Keratinocyte (primary cell): ENCODE results near the gene ACTN3. TPM values are rescaled to one million over a fixed set of nuclear protein-coding genes. Genes with fewer than 3 reads are reported as not detected.

Source experiments
- DNase-seq: peaks from one replicate; pipeline ENCODE4 v3.0.0-alpha.2; 2011; ENCODE audit warnings: low read depth, missing footprints, low spot score
- FAIRE-seq: peaks from 2 replicates; lab custom pipeline; 2011; peaks lifted over from hg19 to GRCh38; lab: Jason Lieb, UNC
- H2AFZ ChIP-seq: 2 replicates; pipeline ENCODE4 v1.6.0; 2012; ENCODE audit warnings: low read length, control low read depth, inconsistent platforms; ENCODE audit not compliant: control insufficient read depth
- H3K27ac ChIP-seq: 2 replicates; pipeline ENCODE4 v1.5.1; 2011; ENCODE audit warnings: low read length; ENCODE audit not compliant: control insufficient read depth, insufficient read depth
- H3K27me3 ChIP-seq: 3 replicates; pipeline ENCODE4 v1.6.0; 2011; ENCODE audit warnings: low read length; ENCODE audit not compliant: control insufficient read depth, insufficient read depth; ENCODE audit errors: extremely low read depth
- H3K36me3 ChIP-seq, 2 experiments: 2 replicates in 1 of 2; 3 replicates in 1 of 2; pipeline ENCODE4 v1.5.1; 2011; ENCODE audit warnings: low read length in 2 of 2, mild to moderate bottlenecking in 1 of 2; ENCODE audit not compliant: control insufficient read depth in 2 of 2, insufficient read depth in 2 of 2; ENCODE audit errors: extremely low read depth in 1 of 2
- H3K4me1 ChIP-seq: 3 replicates; pipeline ENCODE4 v1.5.1; 2011; ENCODE audit warnings: low read length; ENCODE audit not compliant: control insufficient read depth, insufficient read depth; ENCODE audit errors: extremely low read depth
- H3K4me2 ChIP-seq: 3 replicates; pipeline ENCODE4 v1.6.0; 2011; ENCODE audit warnings: low read depth, low read length; ENCODE audit not compliant: control insufficient read depth, insufficient read depth; ENCODE audit errors: extremely low read depth
- H3K4me3 ChIP-seq, 3 experiments: fragments of 200-600 bp in 1 of 3; sonication (generic) in 1 of 3; 2 replicates in 2 of 3; 3 replicates in 1 of 3; pipeline ENCODE4 v1.5.1; 2011 to 2016; ENCODE audit warnings: low read length in 3 of 3, mild to moderate bottlenecking in 3 of 3, control low read depth in 2 of 3, inconsistent platforms in 1 of 3, low read depth in 1 of 3, mixed read lengths in 1 of 3, mixed run types in 1 of 3, moderate library complexity in 1 of 3; ENCODE audit not compliant: control insufficient read depth in 2 of 3, insufficient read depth in 2 of 3; ENCODE audit errors: extremely low read depth in 1 of 3
- H3K79me2 ChIP-seq: 2 replicates; pipeline ENCODE4 v1.6.0; 2012; ENCODE audit warnings: low read length; ENCODE audit not compliant: control insufficient read depth, insufficient read depth
- H3K9ac ChIP-seq: 3 replicates; pipeline ENCODE4 v1.6.0; 2011; ENCODE audit warnings: low read length; ENCODE audit not compliant: control insufficient read depth, insufficient read depth; ENCODE audit errors: extremely low read depth
- H3K9me1 ChIP-seq: 3 replicates; pipeline ENCODE4 v1.6.0; 2011; ENCODE audit warnings: low read length; ENCODE audit not compliant: control insufficient read depth, insufficient read depth; ENCODE audit errors: extremely low read depth
- H3K9me3 ChIP-seq: 2 replicates; pipeline ENCODE4 v1.5.1; 2012; ENCODE audit warnings: low read depth, low read length; ENCODE audit not compliant: control insufficient read depth
- H4K20me1 ChIP-seq: 3 replicates; pipeline ENCODE4 v1.6.0; 2011; ENCODE audit warnings: low read length; ENCODE audit not compliant: control insufficient read depth, insufficient read depth; ENCODE audit errors: extremely low read depth
- EZH2 ChIP-seq: IDR thresholded peaks from one replicate; pipeline ENCODE4 v1.6.1; 2012; ENCODE audit warnings: inconsistent platforms, mild to moderate bottlenecking, low read length, moderate library complexity
- dilution Hi-C: fragments of 300-500 bp; cut with MboI; formaldehyde crosslinking; loops from one replicate; pipeline ENCODE4 v1.7.0; 2020; ENCODE audit warnings: low sequenced_read_pairs; ENCODE audit not compliant: extremely low pct_ligation_motif_present
- polyA plus RNA-seq, 5 experiments: library from polyadenylated mRNA; depleted of rRNA in 3 of 5; stranded (reverse) in 3 of 5; stranded (forward) in 1 of 5; unstranded in 1 of 5; fragments of >200 nt; gene quantifications; 1 replicate in 1 of 5; 2 replicates in 3 of 5; 3 replicates in 1 of 5; pipeline versions ENCODE4 v1.2.1 to v1.2.3, GENCODE V29; 2011 to 2012; ENCODE audit warnings: missing spikeins in 2 of 5, low read depth in 1 of 5, low replicate concordance in 1 of 5
- TF ChIP-seq, protein P1 (sequence below), 3 experiments: IDR thresholded peaks in 1 of 3; conservative IDR thresholded peaks in 1 of 3; optimal IDR thresholded peaks in 1 of 3; 2 replicates in 2 of 3; 3 replicates in 1 of 3; pipeline versions ENCODE3 to v1.5.1; 2011; ENCODE audit warnings: low read length in 3 of 3, mild to moderate bottlenecking in 3 of 3, moderate library complexity in 2 of 3, control low read depth in 1 of 3, inconsistent platforms in 1 of 3; ENCODE audit not compliant: insufficient read depth in 2 of 3; ENCODE audit errors: extremely low read depth in 1 of 3

The ACTN3 gene
- polyA plus RNA-seq, 1 donor (not counting 4 experiments of a cell fraction or from before 2014, with no cell fraction given) = not detected

DNA sequence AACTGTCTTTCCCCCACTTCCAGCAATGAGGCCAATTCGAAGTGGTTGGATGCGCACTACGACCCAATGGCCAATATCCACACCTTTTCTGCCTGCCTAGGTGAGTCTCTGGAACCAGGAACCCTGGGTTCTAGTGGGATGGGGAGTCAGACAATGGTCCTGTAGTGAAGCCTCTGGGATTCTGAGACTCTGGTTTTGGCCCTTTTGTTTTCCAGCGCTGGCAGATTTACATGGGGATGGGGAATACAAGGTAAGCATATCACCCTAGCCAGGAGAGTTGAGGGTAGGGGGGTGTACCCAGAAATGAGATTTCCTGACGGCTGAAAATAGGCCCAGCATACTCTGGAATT lies 35.7 kb upstream of the ACTN3 start:
- H3K4me2 ChIP-seq = peak overlapping the region; percentile 100
- H3K79me2 ChIP-seq = peaks cover 13% of the 10 kb centered on the region
- H3K9me1 ChIP-seq = no peaks in the 10 kb centered on the region
- TF ChIP-seq, protein P1, sequence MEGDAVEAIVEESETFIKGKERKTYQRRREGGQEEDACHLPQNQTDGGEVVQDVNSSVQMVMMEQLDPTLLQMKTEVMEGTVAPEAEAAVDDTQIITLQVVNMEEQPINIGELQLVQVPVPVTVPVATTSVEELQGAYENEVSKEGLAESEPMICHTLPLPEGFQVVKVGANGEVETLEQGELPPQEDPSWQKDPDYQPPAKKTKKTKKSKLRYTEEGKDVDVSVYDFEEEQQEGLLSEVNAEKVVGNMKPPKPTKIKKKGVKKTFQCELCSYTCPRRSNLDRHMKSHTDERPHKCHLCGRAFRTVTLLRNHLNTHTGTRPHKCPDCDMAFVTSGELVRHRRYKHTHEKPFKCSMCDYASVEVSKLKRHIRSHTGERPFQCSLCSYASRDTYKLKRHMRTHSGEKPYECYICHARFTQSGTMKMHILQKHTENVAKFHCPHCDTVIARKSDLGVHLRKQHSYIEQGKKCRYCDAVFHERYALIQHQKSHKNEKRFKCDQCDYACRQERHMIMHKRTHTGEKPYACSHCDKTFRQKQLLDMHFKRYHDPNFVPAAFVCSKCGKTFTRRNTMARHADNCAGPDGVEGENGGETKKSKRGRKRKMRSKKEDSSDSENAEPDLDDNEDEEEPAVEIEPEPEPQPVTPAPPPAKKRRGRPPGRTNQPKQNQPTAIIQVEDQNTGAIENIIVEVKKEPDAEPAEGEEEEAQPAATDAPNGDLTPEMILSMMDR (optimal IDR thresholded peaks at IDR 0.05 in 1 of 3, IDR thresholded peaks at IDR 0.05 in 1 of 3, conservative IDR thresholded peaks at IDR 0.05 in 1 of 3; ENCODE audit: extremely low read depth in 1 of 3, insufficient read depth in 2 of 3, low read length in 3 of 3) = no peak
- TF ChIP-seq EZH2 = no peak
- peak overlapping the region; percentile 60 to 99 (median 98) for H3K4me3 ChIP-seq
- FAIRE-seq = no peak
- peaks cover 7% of the 10 kb centered on the region for H3K4me1 ChIP-seq
- H3K9me3 ChIP-seq = no peaks in the 10 kb centered on the region
- H3K27me3 ChIP-seq = no peaks in the 10 kb centered on the region
- dilution Hi-C loops = no loop called here
- H3K9ac ChIP-seq = peak overlapping the region; percentile 92
- peaks cover 7 to 8% of the 10 kb centered on the region in 2 experiments for H3K36me3 ChIP-seq
- no peak for DNase-seq
- H4K20me1 ChIP-seq = no peaks in the 10 kb centered on the region
- peak overlapping the region; percentile 96 for H2AFZ ChIP-seq
- H3K27ac ChIP-seq = peak overlapping the region; percentile 67

- no peak overlapping the region for H3K9ac ChIP-seq
Measured at GRCh38 chr11:66523611-66524010, 23.1 kb upstream of the ACTN3 start.

More at GRCh38 chr11:66523611-66524010, 23.1 kb upstream of the ACTN3 start:
- H4K20me1 ChIP-seq = no peaks in the 10 kb centered on the region
- dilution Hi-C loops = no loop called here
- no peak overlapping the region for H3K4me3 ChIP-seq
- FAIRE-seq (no peak), DNase-seq (no peak)
- H3K9me1 ChIP-seq = no peaks in the 10 kb centered on the region
- no peak overlapping the region for H3K4me2 ChIP-seq
- H3K9me3 ChIP-seq = no peaks in the 10 kb centered on the region
- H3K79me2 ChIP-seq = no peaks in the 10 kb centered on the region
- H3K36me3 ChIP-seq = peaks cover 12 to 17% of the 10 kb centered on the region in 2 experiments
- no peak overlapping the region for H3K27ac ChIP-seq
- no peak overlapping the region for H2AFZ ChIP-seq
- no peaks in the 10 kb centered on the region for H3K27me3 ChIP-seq
- TF ChIP-seq, protein P1 (optimal IDR thresholded peaks at IDR 0.05 in 1 of 3, IDR thresholded peaks at IDR 0.05 in 1 of 3, conservative IDR thresholded peaks at IDR 0.05 in 1 of 3; ENCODE audit: extremely low read depth in 1 of 3, insufficient read depth in 2 of 3, low read length in 3 of 3) = no peak
- no peak for TF ChIP-seq EZH2
- H3K4me1 ChIP-seq = no peaks in the 10 kb centered on the region
